Activated T-cell treated with anti-CD3 and anti-CD28 coated beads, Interleukin-2, amount 50 U/mL, for 48 hours (primary cell): ENCODE results near the gene HEPHL1.
"Not testable (repeated sequence)": the region's sequence is repeated elsewhere in the genome, so short reads cannot be mapped to it uniquely, and the experiment has no call there.

ENCODE experiments used
- DNase-seq, 2 experiments: peaks; one replicate each; pipeline ENCODE4 v3.0.0-alpha.2; 2020

Gene HEPHL1

GRCh38 chr11:94151903-94152677 is 130.9 kb downstream of the HEPHL1 start:
- DNase-seq, result peak; percentile 37 to 48

- DNase-seq, result no peak
Measured at GRCh38 chr11:94152678-94153065, 131.5 kb downstream of the HEPHL1 start.

GRCh38 chr11:94153320-94153719 is 132.2 kb downstream of the HEPHL1 start:
- DNase-seq, result no peak

GRCh38 chr11:94154095-94154856 is 133.1 kb downstream of the HEPHL1 start:
- DNase-seq, result no peak

GRCh38 chr11:94157339-94157738 is 136.2 kb downstream of the HEPHL1 start:
- DNase-seq, result not testable (repeated sequence)
